Thymus (tissue), 11 donors: ENCODE measurements around the gene NFATC2. TPM values are rescaled to one million over a fixed set of nuclear protein-coding genes. Genes with fewer than 3 reads are reported as not detected.
"Not testable (repeated sequence)": the region's sequence is repeated elsewhere in the genome, so short reads cannot be mapped to it uniquely, and the experiment has no call there.

Experiments
- DNase-seq, 9 donors: peaks; one replicate each; pipeline ENCODE4 v3.0.0-alpha.2; 2013; ENCODE audit warnings: low spot score in 9 of 9, low read depth in 6 of 9, missing footprints in 1 of 9
- H3K27ac ChIP-seq, 2 donors: one replicate each; pipeline ENCODE4 v1.5.1; 2013; ENCODE audit warnings: control low read depth in 1 of 2, low read depth in 1 of 2, low read length in 1 of 2, mild to moderate bottlenecking in 1 of 2, moderate library complexity in 1 of 2
- H3K27me3 ChIP-seq, 2 donors: one replicate each; pipeline ENCODE4 v1.5.1; 2013; ENCODE audit warnings: low read length in 1 of 2; ENCODE audit not compliant: control insufficient read depth in 2 of 2, insufficient read depth in 1 of 2
- H3K36me3 ChIP-seq, 2 donors: one replicate each; pipeline ENCODE4 v1.5.1; 2013; ENCODE audit warnings: low read length in 1 of 2, mild to moderate bottlenecking in 1 of 2, moderate library complexity in 1 of 2; ENCODE audit not compliant: control insufficient read depth in 2 of 2, insufficient read depth in 2 of 2
- H3K4me1 ChIP-seq, 2 donors: one replicate each; pipeline ENCODE4 v1.5.1; 2013; ENCODE audit warnings: low read length in 2 of 2; ENCODE audit not compliant: control insufficient read depth in 2 of 2, insufficient read depth in 2 of 2
- H3K4me3 ChIP-seq, 2 donors: one replicate each; pipeline ENCODE4 v1.5.1; 2013; ENCODE audit warnings: low read length in 2 of 2, control low read depth in 1 of 2, mild to moderate bottlenecking in 1 of 2
- H3K9me3 ChIP-seq, 2 donors: one replicate each; pipeline ENCODE4 v1.5.1; 2013; ENCODE audit warnings: low read length in 1 of 2, mild to moderate bottlenecking in 1 of 2; ENCODE audit not compliant: control insufficient read depth in 2 of 2, insufficient read depth in 1 of 2
- WGBS: extraction: QIAGEN DNeasy Blood & Tissue Kit; methylation state at CpG from one replicate; pipeline ENCODE4 v1.1.7; 2013; 5-methylcytosine and 5-hydroxymethylcytosine counted together
- polyA plus RNA-seq: library from polyadenylated mRNA; stranded (reverse); fragments of 200-250 nt; gene quantifications from one replicate; pipeline ENCODE4 v1.2.3, GENCODE V29; 2013
- total RNA-seq: library from RNA; stranded (reverse); fragments of 120-200 nt; gene quantifications from one replicate; pipeline ENCODE4 v1.2.4, GENCODE V29; 2013
- donor health status: healthy.

Gene NFATC2
- total and polyA plus RNA-seq, 2 donors = 2.4 to 4.4 TPM

GRCh38 chr20:51482836-51483473 is 59.6 kb downstream of the NFATC2 start:
- 98% methylated on average over 15 of the region's 15 CpGs for WGBS
- Histone ChIP-seq H3K4me3 (no peak overlapping the region), H3K36me3 (no peaks in the 10 kb centered on the region), H3K27ac (no peak overlapping the region), H3K27me3 (no peaks in the 10 kb centered on the region), H3K9me3 (no peaks in the 10 kb centered on the region), H3K4me1 (peaks cover 0 to 10% of the 10 kb centered on the region in 2 donors)
- no peak for DNase-seq

- 43% methylated on average over 17 of the region's 17 CpGs for WGBS
- peaks cover 0 to 2% of the 10 kb centered on the region in 2 donors for H3K36me3 ChIP-seq
- H3K9me3 ChIP-seq = no peaks in the 10 kb centered on the region
- peaks cover 0 to 10% of the 10 kb centered on the region in 2 donors for H3K4me1 ChIP-seq
- no peaks in the 10 kb centered on the region for H3K27me3 ChIP-seq
- DNase-seq = peak in 3 of 9 donors; percentile 17 to 37 (median 27)
- no peak overlapping the region for H3K4me3 ChIP-seq
- no peak overlapping the region for H3K27ac ChIP-seq
These were observed 61.1 kb downstream of the NFATC2 start for GRCh38 chr20:51481341-51481914.

GRCh38 chr20:51480507-51481270 is 61.8 kb downstream of the NFATC2 start:
- no peak for DNase-seq
- no peaks in the 10 kb centered on the region for H3K9me3 ChIP-seq
- no peak overlapping the region for H3K4me3 ChIP-seq
- WGBS = 91% methylated on average over 14 of the region's 14 CpGs
- no peak overlapping the region for H3K27ac ChIP-seq
- H3K27me3 ChIP-seq = no peaks in the 10 kb centered on the region
- H3K36me3 ChIP-seq = peaks cover 0 to 2% of the 10 kb centered on the region in 2 donors
- peaks cover 0 to 10% of the 10 kb centered on the region in 2 donors for H3K4me1 ChIP-seq

- DNase-seq, H3K27ac ChIP-seq, H3K27me3 ChIP-seq, H3K36me3 ChIP-seq, H3K4me1 ChIP-seq, H3K4me3 ChIP-seq, H3K9me3 ChIP-seq: not testable (repeated sequence)
- WGBS = 100% methylated on average over 1 of the region's 1 CpG
These were observed 66.4 kb downstream of the NFATC2 start for GRCh38 chr20:51476106-51476505.

GRCh38 chr20:51473771-51474170 is 68.7 kb downstream of the NFATC2 start:
- DNase-seq = no peak
- H3K27me3 ChIP-seq = no peaks in the 10 kb centered on the region
- H3K9me3 ChIP-seq = no peaks in the 10 kb centered on the region
- H3K27ac ChIP-seq = no peak overlapping the region
- no peak overlapping the region for H3K4me3 ChIP-seq
- H3K4me1 ChIP-seq = peaks cover 10 to 18% of the 10 kb centered on the region in 2 donors
- WGBS = 98% methylated on average over 19 of the region's 19 CpGs
- peaks cover 2 to 3% of the 10 kb centered on the region in 2 donors for H3K36me3 ChIP-seq

GRCh38 chr20:51473256-51473655 is 69.3 kb downstream of the NFATC2 start:
- H3K27me3 ChIP-seq = no peaks in the 10 kb centered on the region
- H3K9me3 ChIP-seq = no peaks in the 10 kb centered on the region
- H3K4me3 ChIP-seq = no peak overlapping the region
- no peak for DNase-seq
- peaks cover 2 to 3% of the 10 kb centered on the region in 2 donors for H3K36me3 ChIP-seq
- 98% methylated on average over 4 of the region's 4 CpGs for WGBS
- no peak overlapping the region for H3K27ac ChIP-seq
- H3K4me1 ChIP-seq = peaks cover 10 to 18% of the 10 kb centered on the region in 2 donors

GRCh38 chr20:51470907-51471411 is 71.6 kb downstream of the NFATC2 start:
- H3K4me3 ChIP-seq = no peak overlapping the region
- no peaks in the 10 kb centered on the region for H3K27me3 ChIP-seq
- H3K4me1 ChIP-seq = peaks cover 10 to 18% of the 10 kb centered on the region in 2 donors
- no peaks in the 10 kb centered on the region for H3K9me3 ChIP-seq
- peak in 2 of 9 donors; percentile 22 to 40 for DNase-seq
- peaks cover 0 to 3% of the 10 kb centered on the region in 2 donors for H3K36me3 ChIP-seq
- 36% methylated on average over 3 of the region's 3 CpGs for WGBS
- no peak overlapping the region for H3K27ac ChIP-seq

- WGBS = 96% methylated on average over 5 of the region's 5 CpGs
- no peak overlapping the region for H3K27ac ChIP-seq
These were observed 72.1 kb downstream of the NFATC2 start for GRCh38 chr20:51470499-51470820.

More at GRCh38 chr20:51470499-51470820, 72.1 kb downstream of the NFATC2 start:
- peaks cover 10 to 18% of the 10 kb centered on the region in 2 donors for H3K4me1 ChIP-seq
- no peak for DNase-seq
- H3K4me3 ChIP-seq = no peak overlapping the region
- H3K36me3 ChIP-seq = peaks cover 0 to 3% of the 10 kb centered on the region in 2 donors
- no peaks in the 10 kb centered on the region for H3K9me3 ChIP-seq
- H3K27me3 ChIP-seq = no peaks in the 10 kb centered on the region
